Embryonic facial prominence (tissue), 1 donor: ENCODE measurements around the gene OR2V2.

Experiments
- DNase-seq: peaks from one replicate; pipeline ENCODE4 v3.0.0-alpha.2; 2016; ENCODE audit errors: extremely low spot score

OR2V2 gene

GRCh38 chr5:181207214-181207959 is 60.0 kb downstream of the OR2V2 start:
- DNase-seq, result peak; percentile 64

- no peak for DNase-seq
Measured at GRCh38 chr5:181207960-181208253, 60.5 kb downstream of the OR2V2 start.
